Esophagus squamous epithelium (tissue), 4 donors: ENCODE data around the gene RGS10.

ENCODE experiments used
- POLR2A ChIP-seq, 4 donors: fragments of 450-650 bp; IDR thresholded peaks; one replicate each; pipeline ENCODE4 v1.6.1; 2017; ENCODE audit warnings: antibody characterized with exemption in 4 of 4, mild to moderate bottlenecking in 4 of 4, moderate library complexity in 3 of 4
- TF ChIP-seq, protein P1 (sequence below), 6 experiments: fragments of 450-650 bp in 4 of 6; fragments of 200-600 bp in 2 of 6; sonication (generic) in 2 of 6; IDR thresholded peaks; one replicate each; pipeline ENCODE4 v1.5.1; 2016 to 2019; ENCODE audit warnings: antibody characterized with exemption in 6 of 6, mild to moderate bottlenecking in 4 of 6, moderate library complexity in 4 of 6

DNA sequence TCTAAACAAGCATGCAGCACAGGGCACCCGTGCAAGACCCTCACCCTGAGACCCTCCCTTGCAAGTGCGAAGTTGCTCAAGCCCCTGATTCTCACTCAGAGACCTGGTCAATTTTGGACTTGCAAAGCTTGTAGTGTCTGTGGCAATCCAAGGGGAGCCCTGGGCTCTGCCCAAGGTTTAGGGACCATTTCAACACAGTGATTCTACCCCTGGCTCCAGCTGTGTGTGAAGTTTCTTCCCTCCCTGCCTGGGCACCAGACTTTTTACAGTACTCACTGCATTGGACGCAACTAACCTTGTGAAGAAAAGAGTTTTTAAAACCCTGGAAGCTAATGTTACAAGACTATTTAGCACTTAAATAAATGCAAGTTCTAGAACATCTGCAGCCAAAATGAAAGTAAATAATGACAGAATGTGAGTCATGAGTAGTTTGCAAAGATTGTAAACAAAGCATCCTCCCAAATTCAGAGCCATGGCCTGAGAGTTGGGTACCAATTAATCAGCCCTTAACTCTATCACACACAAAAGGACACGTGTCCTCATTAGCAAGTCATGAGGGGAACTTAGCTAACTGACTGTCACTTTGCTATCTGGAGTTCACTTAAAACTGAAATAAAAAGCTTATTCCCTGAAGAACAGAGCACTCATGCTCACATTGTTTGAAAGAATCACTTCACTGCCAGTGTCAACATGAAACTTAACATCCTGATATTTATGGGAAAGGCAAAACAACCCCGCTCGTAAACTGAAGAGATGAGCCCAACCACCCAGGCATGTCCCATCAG is 48.1 kb downstream of the RGS10 start:
- TF ChIP-seq, protein P1, sequence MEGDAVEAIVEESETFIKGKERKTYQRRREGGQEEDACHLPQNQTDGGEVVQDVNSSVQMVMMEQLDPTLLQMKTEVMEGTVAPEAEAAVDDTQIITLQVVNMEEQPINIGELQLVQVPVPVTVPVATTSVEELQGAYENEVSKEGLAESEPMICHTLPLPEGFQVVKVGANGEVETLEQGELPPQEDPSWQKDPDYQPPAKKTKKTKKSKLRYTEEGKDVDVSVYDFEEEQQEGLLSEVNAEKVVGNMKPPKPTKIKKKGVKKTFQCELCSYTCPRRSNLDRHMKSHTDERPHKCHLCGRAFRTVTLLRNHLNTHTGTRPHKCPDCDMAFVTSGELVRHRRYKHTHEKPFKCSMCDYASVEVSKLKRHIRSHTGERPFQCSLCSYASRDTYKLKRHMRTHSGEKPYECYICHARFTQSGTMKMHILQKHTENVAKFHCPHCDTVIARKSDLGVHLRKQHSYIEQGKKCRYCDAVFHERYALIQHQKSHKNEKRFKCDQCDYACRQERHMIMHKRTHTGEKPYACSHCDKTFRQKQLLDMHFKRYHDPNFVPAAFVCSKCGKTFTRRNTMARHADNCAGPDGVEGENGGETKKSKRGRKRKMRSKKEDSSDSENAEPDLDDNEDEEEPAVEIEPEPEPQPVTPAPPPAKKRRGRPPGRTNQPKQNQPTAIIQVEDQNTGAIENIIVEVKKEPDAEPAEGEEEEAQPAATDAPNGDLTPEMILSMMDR (IDR thresholded peaks at IDR 0.05), result no peak
- TF ChIP-seq POLR2A (IDR thresholded peaks at IDR 0.05), result no peak
